Left ventricle myocardium inferior (tissue), 1 donor: ENCODE data around the gene XXYLT1. TPM values are rescaled to one million over a fixed set of nuclear protein-coding genes. Genes with fewer than 3 reads are reported as not detected.

Source experiments
- DNase-seq: peaks from one replicate; pipeline ENCODE4 v3.0.0-alpha.2; 2020
- H3K27ac ChIP-seq: fragments of 200-600 bp; replicated peaks from 2 replicates; pipeline ENCODE4 v1.8.0; 2021
- H3K27me3 ChIP-seq: fragments of 200-600 bp; 2 replicates; pipeline ENCODE4 v1.8.0; 2021; ENCODE audit warnings: low read depth
- H3K36me3 ChIP-seq: fragments of 200-600 bp; 2 replicates; pipeline ENCODE4 v1.8.0; 2021
- H3K4me1 ChIP-seq: fragments of 200-600 bp; 2 replicates; pipeline ENCODE4 v1.8.0; 2021
- H3K4me3 ChIP-seq: fragments of 200-600 bp; 2 replicates; pipeline ENCODE4 v1.8.0; 2021; ENCODE audit warnings: mild to moderate bottlenecking, moderate library complexity
- H3K9me3 ChIP-seq: fragments of 200-600 bp; replicated peaks from 2 replicates; pipeline ENCODE4 v1.8.0; 2021
- CTCF ChIP-seq: fragments of 200-600 bp; IDR thresholded peaks from 2 replicates; pipeline ENCODE4 v1.8.0; 2021; ENCODE audit warnings: antibody characterized with exemption, mild to moderate bottlenecking, borderline replicate concordance
- intact Hi-C: fragments of 100-400 bp; cut with micrococcal nuclease; formaldehyde crosslinking; loops from one replicate; pipeline ENCODE4 v1.11.0; 2022
- total RNA-seq: library from RNA; stranded (reverse); fragmentation: NEBNext Ultra II Directional; extraction: Animal tissue kit (Norgen Biotek cat#: 25700); gene quantifications from one replicate; pipeline ENCODE4 v1.2.1, GENCODE V29; 2021
- donor health status: DM: no; HTN: yes; CAD: no; lungs with severe emphysema.

XXYLT1 gene
- total RNA-seq, 1 donor from 2014 or later = 2.3 TPM

- Histone ChIP-seq H3K4me1 (peaks cover 35% of the 10 kb centered on the region), H3K36me3 (no peaks in the 10 kb centered on the region), H3K4me3 (no peak overlapping the region), H3K27me3 (no peaks in the 10 kb centered on the region), H3K9me3 (no peaks in the 10 kb centered on the region), H3K27ac (no peak overlapping the region)
- no peak for TF ChIP-seq CTCF
- DNase-seq = no peak
- intact Hi-C loops = no loop called here
Measured at GRCh38 chr3:195212749-195213375, 58.1 kb downstream of the XXYLT1 start.

- Histone ChIP-seq H3K4me3 (no peak overlapping the region), H3K36me3 (no peaks in the 10 kb centered on the region), H3K4me1 (peaks cover 39% of the 10 kb centered on the region), H3K27ac (no peak overlapping the region), H3K9me3 (no peaks in the 10 kb centered on the region), H3K27me3 (no peaks in the 10 kb centered on the region)
- no peak for DNase-seq
- TF ChIP-seq CTCF = no peak
- intact Hi-C loops = no loop called here
Measured at GRCh38 chr3:195212033-195212748, 58.8 kb downstream of the XXYLT1 start.

- intact Hi-C loops = no loop called here
- Histone ChIP-seq H3K27ac (peak overlapping the region; percentile 86), H3K4me1 (peaks cover 41% of the 10 kb centered on the region), H3K36me3 (no peaks in the 10 kb centered on the region), H3K9me3 (no peaks in the 10 kb centered on the region), H3K27me3 (no peaks in the 10 kb centered on the region), H3K4me3 (peak overlapping the region; percentile 23)
- no peak for TF ChIP-seq CTCF
- peak; percentile 56 for DNase-seq
Measured at GRCh38 chr3:195210266-195210973, 60.5 kb downstream of the XXYLT1 start.

GRCh38 chr3:195209847-195210265, 61.1 kb downstream of the XXYLT1 start:
- intact Hi-C loops = no loop called here
- DNase-seq = peak; percentile 61
- peak overlapping the region; percentile 86 for H3K27ac ChIP-seq
- no peaks in the 10 kb centered on the region for H3K9me3 ChIP-seq
- peaks cover 46% of the 10 kb centered on the region for H3K4me1 ChIP-seq
- H3K4me3 ChIP-seq = peak overlapping the region; percentile 23
- TF ChIP-seq CTCF = no peak
- no peaks in the 10 kb centered on the region for H3K36me3 ChIP-seq
- H3K27me3 ChIP-seq = no peaks in the 10 kb centered on the region

GRCh38 chr3:195209083-195209846, 61.7 kb downstream of the XXYLT1 start:
- Histone ChIP-seq H3K9me3 (no peaks in the 10 kb centered on the region), H3K4me3 (peak overlapping the region; percentile 23), H3K27me3 (no peaks in the 10 kb centered on the region), H3K36me3 (no peaks in the 10 kb centered on the region), H3K4me1 (peaks cover 52% of the 10 kb centered on the region), H3K27ac (peak overlapping the region; percentile 86)
- TF ChIP-seq CTCF = no peak
- intact Hi-C loops = no loop called here
- DNase-seq = no peak
